Progenitor cell of endocrine pancreas (in vitro differentiated cells): ENCODE results near the gene MRPL20. TPM values are rescaled to one million over a fixed set of nuclear protein-coding genes. Genes with fewer than 3 reads are reported as not detected.
"Not testable (repeated sequence)": the region's sequence is repeated elsewhere in the genome, so short reads cannot be mapped to it uniquely, and the experiment has no call there.

Source experiments
- DNase-seq: peaks from one replicate; pipeline ENCODE4 v3.0.0; 2021; ENCODE audit warnings: low spot score; ENCODE audit not compliant: unreplicated experiment
- H3K27ac Mint-ChIP-seq: 2 replicates; pipeline ENCODE4 v1.8.0; 2021; ENCODE audit warnings: mild to moderate bottlenecking, moderate library complexity, mixed read lengths
- H3K27me3 Mint-ChIP-seq: 2 replicates; pipeline ENCODE4 v1.8.0; 2021; ENCODE audit warnings: mixed read lengths
- H3K36me3 Mint-ChIP-seq: 2 replicates; pipeline ENCODE4 v1.8.0; 2022; ENCODE audit warnings: mixed read lengths; ENCODE audit not compliant: insufficient read depth
- H3K4me1 Mint-ChIP-seq: 2 replicates; pipeline ENCODE4 v1.8.0; 2021; ENCODE audit warnings: low read depth, mixed read lengths
- H3K4me3 Mint-ChIP-seq: 2 replicates; pipeline ENCODE4 v1.8.0; 2021; ENCODE audit warnings: low read depth, mild to moderate bottlenecking, moderate library complexity, mixed read lengths
- H3K9me3 Mint-ChIP-seq: 2 replicates; pipeline ENCODE4 v1.8.0; 2021; ENCODE audit warnings: low read depth, mixed read lengths
- CTCF ChIP-seq: fragments of 200-600 bp; sonication (generic); IDR thresholded peaks from one replicate; pipeline ENCODE4 v1.5.0; 2021; ENCODE audit warnings: antibody characterized with exemption, mild to moderate bottlenecking; ENCODE audit not compliant: unreplicated experiment
- total RNA-seq: library from RNA; stranded (reverse); gene quantifications from 2 replicates; pipeline ENCODE4 v1.2.1, GENCODE V29; 2021

MRPL20 gene
- total RNA-seq, 1 donor from 2014 or later, result 109 TPM

- no peak for TF ChIP-seq CTCF
- Mint-ChIP-seq H3K27me3 (peaks cover 3% of the 10 kb centered on the region), H3K36me3 (no peaks in the 10 kb centered on the region), H3K9me3 (no peaks in the 10 kb centered on the region), H3K4me3 (no peak overlapping the region), H3K4me1 (peaks cover 22% of the 10 kb centered on the region), H3K27ac (peak overlapping the region; percentile 77)
- DNase-seq, result no peak
Measured at GRCh38 chr1:1431845-1432273, 24.8 kb upstream of the MRPL20 start.

GRCh38 chr1:1430992-1431844 lies 24.1 kb upstream of the MRPL20 start:
- Mint-ChIP-seq H3K4me1 (peaks cover 20% of the 10 kb centered on the region), H3K27me3 (peaks cover 3% of the 10 kb centered on the region), H3K9me3 (no peaks in the 10 kb centered on the region), H3K27ac (peak overlapping the region; percentile 77), H3K36me3 (no peaks in the 10 kb centered on the region), H3K4me3 (no peak overlapping the region)
- no peak for TF ChIP-seq CTCF
- DNase-seq, result no peak

GRCh38 chr1:1430114-1430982 lies 23.3 kb upstream of the MRPL20 start:
- Mint-ChIP-seq H3K27ac (peak overlapping the region; percentile 59), H3K4me1 (peaks cover 19% of the 10 kb centered on the region)

GRCh38 chr1:1429671-1430073 lies 22.6 kb upstream of the MRPL20 start:
- peaks cover 17% of the 10 kb centered on the region for H3K4me1 Mint-ChIP-seq
- H3K27ac Mint-ChIP-seq, result peak overlapping the region; percentile 59
- no peak for TF ChIP-seq CTCF
- DNase-seq, result no peak
- H3K9me3 Mint-ChIP-seq, result no peaks in the 10 kb centered on the region
- H3K4me3 Mint-ChIP-seq, result no peak overlapping the region
- H3K36me3 Mint-ChIP-seq, result no peaks in the 10 kb centered on the region
- peaks cover 6% of the 10 kb centered on the region for H3K27me3 Mint-ChIP-seq

More at GRCh38 chr1:1430114-1430982, 23.3 kb upstream of the MRPL20 start:
- H3K4me3 Mint-ChIP-seq, result no peak overlapping the region
- TF ChIP-seq CTCF, result peak; percentile 17
- DNase-seq, result no peak
- H3K27me3 Mint-ChIP-seq, result peaks cover 3% of the 10 kb centered on the region
- no peaks in the 10 kb centered on the region for H3K9me3 Mint-ChIP-seq
- H3K36me3 Mint-ChIP-seq, result no peaks in the 10 kb centered on the region

GRCh38 chr1:1428967-1429366 lies 21.9 kb upstream of the MRPL20 start:
- not testable (repeated sequence) for H3K4me3 Mint-ChIP-seq, H3K36me3 Mint-ChIP-seq, DNase-seq, H3K27me3 Mint-ChIP-seq, H3K9me3 Mint-ChIP-seq, H3K27ac Mint-ChIP-seq
- peaks cover 17% of the 10 kb centered on the region for H3K4me1 Mint-ChIP-seq
